Smooth muscle cell (in vitro differentiated cells): ENCODE results near the gene KIAA0513. TPM values are rescaled to one million over a fixed set of nuclear protein-coding genes. Genes with fewer than 3 reads are reported as not detected.

ENCODE experiments used
- DNase-seq: peaks from one replicate; lab custom pipeline; 2025; ENCODE audit not compliant: unreplicated experiment; lab: John Stamatoyannopoulos, UW
- H2AFZ ChIP-seq: fragments of 200-600 bp; sonication (generic); 2 replicates; pipeline ENCODE4 v1.6.0; 2016; ENCODE audit warnings: antibody characterized with exemption, low read depth, mild to moderate bottlenecking
- H3F3A ChIP-seq: fragments of 200-600 bp; sonication (generic); 2 replicates; pipeline ENCODE4 v1.6.0; 2017; ENCODE audit warnings: antibody characterized with exemption, low read depth
- H3K27ac ChIP-seq: fragments of 200-600 bp; sonication (generic); 2 replicates; pipeline ENCODE4 v1.5.1; 2016; ENCODE audit warnings: low read depth, mild to moderate bottlenecking
- H3K27me3 ChIP-seq: fragments of 200-600 bp; sonication (generic); 2 replicates; pipeline ENCODE4 v1.6.1; 2016; ENCODE audit warnings: low read depth, mild to moderate bottlenecking
- H3K36me3 ChIP-seq: fragments of 200-600 bp; sonication (generic); 2 replicates; pipeline ENCODE4 v1.5.1; 2016; ENCODE audit warnings: low read depth
- H3K4me1 ChIP-seq: fragments of 200-600 bp; sonication (generic); 2 replicates; pipeline ENCODE4 v1.5.1; 2016; ENCODE audit warnings: low read depth
- H3K4me2 ChIP-seq: fragments of 200-600 bp; sonication (generic); 2 replicates; pipeline ENCODE4 v1.6.0; 2016; ENCODE audit warnings: mild to moderate bottlenecking
- H3K4me3 ChIP-seq: fragments of 200-600 bp; sonication (generic); 2 replicates; pipeline ENCODE4 v1.5.1; 2016; ENCODE audit warnings: mild to moderate bottlenecking
- H3K79me2 ChIP-seq: fragments of 200-600 bp; sonication (generic); 2 replicates; pipeline ENCODE4 v1.6.0; 2016; ENCODE audit warnings: low read depth, mild to moderate bottlenecking
- H3K9ac ChIP-seq: fragments of 200-600 bp; sonication (generic); 2 replicates; pipeline ENCODE4 v1.6.0; 2016; ENCODE audit warnings: low read depth
- H3K9me3 ChIP-seq: fragments of 200-600 bp; sonication (generic); replicated peaks from 2 replicates; pipeline ENCODE4 v1.5.1; 2016; ENCODE audit warnings: low read depth
- H4K20me1 ChIP-seq: fragments of 200-600 bp; sonication (generic); 2 replicates; pipeline ENCODE4 v1.6.0; 2016; ENCODE audit warnings: low read depth
- CTCF ChIP-seq: fragments of 200-600 bp; sonication (generic); IDR thresholded peaks from 2 replicates; pipeline ENCODE4 v1.5.1; 2017; ENCODE audit warnings: borderline replicate concordance, mild to moderate bottlenecking, antibody characterized with exemption; ENCODE audit not compliant: insufficient read depth, poor library complexity, severe bottlenecking
- WGBS: methylation state at CpG from one replicate; pipeline ENCODE4 v1.1.7; 2016; ENCODE audit warnings: low lambda C conversion rate; 5-methylcytosine and 5-hydroxymethylcytosine counted together
- polyA plus RNA-seq: library from polyadenylated mRNA; unstranded; fragments of >200 nt; fragmentation: Nextera tagmentation; extraction: Ambion mirVana; gene quantifications from 2 replicates; pipeline ENCODE4 v1.2.1, GENCODE V29; 2016
- total RNA-seq: library from RNA; depleted of rRNA; stranded (reverse); fragments of >200 nt; gene quantifications from 2 replicates; pipeline ENCODE4 v1.2.3, GENCODE V29; 2014

KIAA0513 gene
- total and polyA plus RNA-seq, 2 experiments from 2014 or later = 3.2 to 3.3 TPM

GRCh38 chr16:85110105-85110504, 82.5 kb downstream of the KIAA0513 start:
- DNase-seq = no peak
- Histone ChIP-seq H3K4me3 (no peak overlapping the region), H3K27me3 (no peaks in the 10 kb centered on the region), H3K27ac (no peak overlapping the region), H3K9ac (no peak overlapping the region), H2AFZ (no peak overlapping the region), H3K79me2 (no peaks in the 10 kb centered on the region), H3K4me1 (no peaks in the 10 kb centered on the region), H3F3A (no peaks in the 10 kb centered on the region), H3K9me3 (no peaks in the 10 kb centered on the region), H3K36me3 (no peaks in the 10 kb centered on the region), H4K20me1 (no peaks in the 10 kb centered on the region), H3K4me2 (no peak overlapping the region)
- 96% methylated on average over 19 of the region's 19 CpGs for WGBS
- no peak for TF ChIP-seq CTCF

GRCh38 chr16:85111184-85111583, 83.6 kb downstream of the KIAA0513 start:
- H3K9me3 ChIP-seq = no peaks in the 10 kb centered on the region
- H3K9ac ChIP-seq = no peak overlapping the region
- no peak overlapping the region for H3K4me2 ChIP-seq
- H3K4me1 ChIP-seq = no peaks in the 10 kb centered on the region
- H3K27me3 ChIP-seq = no peaks in the 10 kb centered on the region
- no peaks in the 10 kb centered on the region for H4K20me1 ChIP-seq
- no peaks in the 10 kb centered on the region for H3K79me2 ChIP-seq
- H3K27ac ChIP-seq = no peak overlapping the region
- H3F3A ChIP-seq = no peaks in the 10 kb centered on the region
- H3K36me3 ChIP-seq = no peaks in the 10 kb centered on the region
- no peak for DNase-seq
- H2AFZ ChIP-seq = no peak overlapping the region
- H3K4me3 ChIP-seq = no peak overlapping the region
- no peak for TF ChIP-seq CTCF
- WGBS = 85% methylated on average over 9 of the region's 9 CpGs

GRCh38 chr16:85112364-85112763, 84.8 kb downstream of the KIAA0513 start, which contains the start of gene CIBAR2:
Gene CIBAR2, minus strand, starts transcription at chr16:85112472. Its CDS starts 120 bp downstream, at chr16:85112352.
- no peaks in the 10 kb centered on the region for H3F3A ChIP-seq
- H4K20me1 ChIP-seq = no peaks in the 10 kb centered on the region
- TF ChIP-seq CTCF = no peak
- H3K4me2 ChIP-seq = no peak within 1 kb of the TSS
- H2AFZ ChIP-seq = no peak within 1 kb of the TSS
- no peak within 1 kb of the TSS for H3K27ac ChIP-seq
- H3K36me3 ChIP-seq = no peaks in the 10 kb centered on the region
- no peak within 1 kb of the TSS for H3K9ac ChIP-seq
- no peaks in the 10 kb centered on the region for H3K27me3 ChIP-seq
- H3K4me3 ChIP-seq = no peak within 1 kb of the TSS
- no peak for DNase-seq
- 59% methylated on average over 15 of the region's 15 CpGs for WGBS
- H3K4me1 ChIP-seq = no peaks in the 10 kb centered on the region
- H3K79me2 ChIP-seq = no peaks in the 10 kb centered on the region
- no peaks in the 10 kb centered on the region for H3K9me3 ChIP-seq

- Histone ChIP-seq H3K9me3 (no peaks in the 10 kb centered on the region), H3K36me3 (no peaks in the 10 kb centered on the region), H3K27ac (no peak overlapping the region), H2AFZ (no peak overlapping the region), H4K20me1 (no peaks in the 10 kb centered on the region), H3K27me3 (no peaks in the 10 kb centered on the region), H3K4me3 (no peak overlapping the region), H3K79me2 (no peaks in the 10 kb centered on the region), H3K4me2 (no peak overlapping the region), H3K4me1 (no peaks in the 10 kb centered on the region), H3F3A (no peaks in the 10 kb centered on the region), H3K9ac (no peak overlapping the region)
- no peak for TF ChIP-seq CTCF
- WGBS = 96% methylated on average over 14 of the region's 14 CpGs
- no peak for DNase-seq
These were observed 85.7 kb downstream of the KIAA0513 start for GRCh38 chr16:85113168-85113733.
